ENCODE data around the gene CACNA2D1. TPM values are rescaled to one million over a fixed set of nuclear protein-coding genes. Genes with fewer than 3 reads are reported as not detected.

Gene CACNA2D1
- total RNA-seq, 4 donors from 2014 or later, result 30.6 to 60.0 (median 45.7) TPM

- no peaks in the 10 kb centered on the region for H3K9me3 ChIP-seq
- no peak for DNase-seq (ENCODE audit: extremely low spot score)
- H3K27ac ChIP-seq (replicated peaks in 1 of 4), result no peak overlapping the region
- no peaks in the 10 kb centered on the region for H3K36me3 ChIP-seq
- no peaks in the 10 kb centered on the region for H3K27me3 ChIP-seq
- H3K4me3 ChIP-seq, result no peak overlapping the region
- intact Hi-C loops (cut with DNase I), result no loop called here
- no peaks in the 10 kb centered on the region for H3K4me1 ChIP-seq
- TF ChIP-seq, protein P1, sequence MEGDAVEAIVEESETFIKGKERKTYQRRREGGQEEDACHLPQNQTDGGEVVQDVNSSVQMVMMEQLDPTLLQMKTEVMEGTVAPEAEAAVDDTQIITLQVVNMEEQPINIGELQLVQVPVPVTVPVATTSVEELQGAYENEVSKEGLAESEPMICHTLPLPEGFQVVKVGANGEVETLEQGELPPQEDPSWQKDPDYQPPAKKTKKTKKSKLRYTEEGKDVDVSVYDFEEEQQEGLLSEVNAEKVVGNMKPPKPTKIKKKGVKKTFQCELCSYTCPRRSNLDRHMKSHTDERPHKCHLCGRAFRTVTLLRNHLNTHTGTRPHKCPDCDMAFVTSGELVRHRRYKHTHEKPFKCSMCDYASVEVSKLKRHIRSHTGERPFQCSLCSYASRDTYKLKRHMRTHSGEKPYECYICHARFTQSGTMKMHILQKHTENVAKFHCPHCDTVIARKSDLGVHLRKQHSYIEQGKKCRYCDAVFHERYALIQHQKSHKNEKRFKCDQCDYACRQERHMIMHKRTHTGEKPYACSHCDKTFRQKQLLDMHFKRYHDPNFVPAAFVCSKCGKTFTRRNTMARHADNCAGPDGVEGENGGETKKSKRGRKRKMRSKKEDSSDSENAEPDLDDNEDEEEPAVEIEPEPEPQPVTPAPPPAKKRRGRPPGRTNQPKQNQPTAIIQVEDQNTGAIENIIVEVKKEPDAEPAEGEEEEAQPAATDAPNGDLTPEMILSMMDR (IDR thresholded peaks at IDR 0.05), result no peak
- TF ChIP-seq POLR2A (IDR thresholded peaks at IDR 0.05; ENCODE audit: low read depth), result no peak
- no peak for TF ChIP-seq POLR2AphosphoS5 (IDR thresholded peaks at IDR 0.05)
- TF ChIP-seq EP300 (IDR thresholded peaks at IDR 0.05), result no peak
- WGBS, result 71% methylated on average over 2 of the region's 2 CpGs
These were observed 519.1 kb downstream of the CACNA2D1 start for GRCh38 chr7:81924494-81924893.

- Histone ChIP-seq H3K4me1 (no peaks in the 10 kb centered on the region), H3K9me3 (peaks cover 0 to 10% (median 5%) of the 10 kb centered on the region in 4 donors), H3K27me3 (no peaks in the 10 kb centered on the region), H3K4me3 (no peak overlapping the region), H3K36me3 (no peaks in the 10 kb centered on the region), H3K27ac (replicated peaks in 1 of 4) (no peak overlapping the region)
- intact Hi-C loops (cut with DNase I), result no loop called here
- TF ChIP-seq EP300 (IDR thresholded peaks at IDR 0.05), result no peak
- TF ChIP-seq POLR2A (IDR thresholded peaks at IDR 0.05; ENCODE audit: low read depth), result no peak
- TF ChIP-seq, protein P1 (IDR thresholded peaks at IDR 0.05), result no peak
- TF ChIP-seq POLR2AphosphoS5 (IDR thresholded peaks at IDR 0.05), result no peak
- DNase-seq (ENCODE audit: extremely low spot score), result no peak
- 100% methylated on average over 1 of the region's 3 CpGs for WGBS
These were observed 524.1 kb downstream of the CACNA2D1 start for GRCh38 chr7:81919494-81919893.

GRCh38 chr7:81908220-81908619 lies 535.4 kb downstream of the CACNA2D1 start:
- Histone ChIP-seq H3K4me3 (no peak overlapping the region), H3K4me1 (no peaks in the 10 kb centered on the region), H3K27ac (replicated peaks in 1 of 4) (no peak overlapping the region), H3K27me3 (no peaks in the 10 kb centered on the region), H3K9me3 (peaks cover 0 to 10% (median 5%) of the 10 kb centered on the region in 4 donors), H3K36me3 (no peaks in the 10 kb centered on the region)
- no peak for DNase-seq (ENCODE audit: extremely low spot score)
- intact Hi-C loops (cut with DNase I), result no loop called here
- 68% methylated on average over 2 of the region's 2 CpGs for WGBS
- TF ChIP-seq EP300 (IDR thresholded peaks at IDR 0.05), result no peak
- TF ChIP-seq POLR2A (IDR thresholded peaks at IDR 0.05; ENCODE audit: low read depth), result no peak
- TF ChIP-seq POLR2AphosphoS5 (IDR thresholded peaks at IDR 0.05), result no peak
- TF ChIP-seq, protein P1 (IDR thresholded peaks at IDR 0.05), result no peak

DNA sequence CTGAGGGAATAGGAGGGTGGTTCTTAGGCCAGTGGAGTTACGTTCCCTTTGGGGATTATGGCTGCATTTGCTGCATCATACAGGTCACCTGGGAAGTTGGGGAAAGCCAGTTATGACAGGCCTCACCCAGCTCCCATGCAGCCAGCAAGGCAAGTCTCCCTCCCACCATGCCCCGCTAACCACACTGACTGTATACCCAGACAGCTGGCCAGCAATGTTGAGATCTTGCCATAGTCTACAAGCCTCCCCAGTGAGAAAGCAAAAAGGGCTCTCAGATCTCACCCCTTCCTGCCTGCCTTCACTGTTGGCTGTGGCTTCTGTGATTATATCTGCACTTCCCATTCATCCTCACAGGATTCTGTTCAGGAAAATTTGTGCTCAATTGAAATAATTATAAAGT lies 540.5 kb downstream of the CACNA2D1 start:
- TF ChIP-seq POLR2A (IDR thresholded peaks at IDR 0.05; ENCODE audit: low read depth) (no peak), EP300 (IDR thresholded peaks at IDR 0.05) (no peak), POLR2AphosphoS5 (IDR thresholded peaks at IDR 0.05) (no peak)
- TF ChIP-seq, protein P1 (IDR thresholded peaks at IDR 0.05), result no peak
- no peak overlapping the region for H3K4me3 ChIP-seq
- no peaks in the 10 kb centered on the region for H3K4me1 ChIP-seq
- no peak for DNase-seq (ENCODE audit: extremely low spot score)
- no peaks in the 10 kb centered on the region for H3K36me3 ChIP-seq
- intact Hi-C loops (cut with DNase I), result no loop called here
- H3K27me3 ChIP-seq, result no peaks in the 10 kb centered on the region
- 100% methylated on average over 2 of the region's 2 CpGs for WGBS
- H3K27ac ChIP-seq (replicated peaks in 1 of 4), result no peak overlapping the region
- peaks cover 0 to 8% (median 2%) of the 10 kb centered on the region in 4 donors for H3K9me3 ChIP-seq

- Histone ChIP-seq H3K27ac (replicated peaks in 1 of 4) (no peak overlapping the region), H3K36me3 (no peaks in the 10 kb centered on the region), H3K4me1 (no peaks in the 10 kb centered on the region), H3K9me3 (peaks cover 0 to 8% (median 2%) of the 10 kb centered on the region in 4 donors), H3K27me3 (no peaks in the 10 kb centered on the region), H3K4me3 (no peak overlapping the region)
- no peak for DNase-seq (ENCODE audit: extremely low spot score)
- WGBS, result 84% methylated on average over 3 of the region's 3 CpGs
- intact Hi-C loops (cut with DNase I), result no loop called here
- TF ChIP-seq, protein P1 (IDR thresholded peaks at IDR 0.05), result no peak
- TF ChIP-seq POLR2A (IDR thresholded peaks at IDR 0.05; ENCODE audit: low read depth) (no peak), EP300 (IDR thresholded peaks at IDR 0.05) (no peak), POLR2AphosphoS5 (IDR thresholded peaks at IDR 0.05) (no peak)
These were observed 541.0 kb downstream of the CACNA2D1 start for GRCh38 chr7:81902536-81902935.
